ENCODE measurements around the gene OBI1.

DNA sequence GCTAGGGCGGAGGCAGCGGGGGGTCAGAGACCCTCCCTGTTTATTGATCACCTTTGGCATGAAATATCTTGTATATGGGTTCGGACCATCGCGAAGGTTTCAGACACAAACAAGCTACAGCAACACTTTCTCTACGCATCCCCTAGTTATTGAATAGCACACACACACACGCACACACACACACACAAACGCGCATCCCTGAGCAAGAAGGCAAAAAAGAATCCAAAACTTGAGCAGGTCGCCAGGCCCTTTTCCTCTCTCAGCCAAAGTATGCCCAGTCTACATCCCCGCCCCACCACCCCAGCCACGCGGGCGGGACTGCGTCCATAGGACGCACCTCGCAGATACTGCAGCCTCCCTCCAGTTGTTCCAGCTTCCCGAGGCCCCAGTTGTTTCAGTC, 71.6 kb downstream of the OBI1 start:
- TF ChIP-seq, protein P1, sequence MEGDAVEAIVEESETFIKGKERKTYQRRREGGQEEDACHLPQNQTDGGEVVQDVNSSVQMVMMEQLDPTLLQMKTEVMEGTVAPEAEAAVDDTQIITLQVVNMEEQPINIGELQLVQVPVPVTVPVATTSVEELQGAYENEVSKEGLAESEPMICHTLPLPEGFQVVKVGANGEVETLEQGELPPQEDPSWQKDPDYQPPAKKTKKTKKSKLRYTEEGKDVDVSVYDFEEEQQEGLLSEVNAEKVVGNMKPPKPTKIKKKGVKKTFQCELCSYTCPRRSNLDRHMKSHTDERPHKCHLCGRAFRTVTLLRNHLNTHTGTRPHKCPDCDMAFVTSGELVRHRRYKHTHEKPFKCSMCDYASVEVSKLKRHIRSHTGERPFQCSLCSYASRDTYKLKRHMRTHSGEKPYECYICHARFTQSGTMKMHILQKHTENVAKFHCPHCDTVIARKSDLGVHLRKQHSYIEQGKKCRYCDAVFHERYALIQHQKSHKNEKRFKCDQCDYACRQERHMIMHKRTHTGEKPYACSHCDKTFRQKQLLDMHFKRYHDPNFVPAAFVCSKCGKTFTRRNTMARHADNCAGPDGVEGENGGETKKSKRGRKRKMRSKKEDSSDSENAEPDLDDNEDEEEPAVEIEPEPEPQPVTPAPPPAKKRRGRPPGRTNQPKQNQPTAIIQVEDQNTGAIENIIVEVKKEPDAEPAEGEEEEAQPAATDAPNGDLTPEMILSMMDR (IDR thresholded peaks at IDR 0.05): no peak
- no peak for TF ChIP-seq POLR2A (IDR thresholded peaks at IDR 0.05)
